HepG2 (cell line): Measurements from ENCODE around the gene GPR62. TPM values are rescaled to one million over a fixed set of nuclear protein-coding genes. Genes with fewer than 3 reads are reported as not detected.

Experiments
- ATAC-seq: fragments of 200-7000 bp; cut with Tn5 transposase; 3 replicates; pipeline ENCODE4 v1.9.1; 2020; ENCODE audit warnings: mild to moderate bottlenecking, moderate library complexity
- BruUV-seq: library from RNA; stranded (reverse); fragments of 400-500 nt; replicated peaks from 2 replicates; lab custom pipeline; 2021; lab: Mats Ljungman, UMichigan
- CTCF ChIA-PET: fragments of 300-600 bp; formaldehyde crosslinking; extraction: SDS; loops from one replicate; lab custom pipeline; 2021; ENCODE audit warnings: low total read pairs, inconsistent platforms, low intra/inter-chr PET ratio; lab: Yijun Ruan, JAX
- POLR2A ChIA-PET: fragments of 350-600 bp; sonication (Branson Sonifier 250); formaldehyde crosslinking; loops from one replicate; lab custom pipeline; 2020; ENCODE audit warnings: antibody characterized with exemption, inconsistent platforms; lab: Yijun Ruan, JAX
- DNase-seq: peaks from one replicate; pipeline ENCODE4 v3.0.0-alpha.2; 2015; ENCODE audit warnings: low spot score
- FAIRE-seq: peaks from 3 replicates; lab custom pipeline; 2011; peaks lifted over from hg19 to GRCh38; lab: Jason Lieb, UNC
- H2AFZ ChIP-seq: one replicate; pipeline ENCODE4 v1.6.1; 2011; ENCODE audit warnings: low read length, inconsistent platforms
- H3K27ac ChIP-seq: fragments of 300-600 bp; 3 replicates; pipeline ENCODE4 v1.8.0; 2011; ENCODE audit warnings: mixed run types, mild to moderate bottlenecking, mixed read lengths, low read length, inconsistent platforms; ENCODE audit not compliant: insufficient read depth; ENCODE audit errors: extremely low read length
- H3K27me3 ChIP-seq, 2 experiments: fragments of 200-600 bp in 1 of 2; 2 replicates in 1 of 2; 3 replicates in 1 of 2; pipeline versions ENCODE4 v1.6.0 to v1.8.0; 2011; ENCODE audit warnings: low read length in 2 of 2, mild to moderate bottlenecking in 2 of 2, moderate library complexity in 2 of 2, inconsistent platforms in 1 of 2; ENCODE audit not compliant: insufficient read depth in 2 of 2, control insufficient read depth in 1 of 2
- H3K36me3 ChIP-seq, 2 experiments: fragments of 200-600 bp in 1 of 2; replicated peaks in 1 of 2; 2 replicates in 1 of 2; 3 replicates in 1 of 2; pipeline versions ENCODE4 v1.5.1 to v1.8.0; 2011; ENCODE audit warnings: low read length in 2 of 2, inconsistent platforms in 1 of 2; ENCODE audit not compliant: insufficient read depth in 2 of 2, control insufficient read depth in 1 of 2
- H3K4me1 ChIP-seq: 2 replicates; pipeline ENCODE4 v1.5.1; 2012; ENCODE audit warnings: low read length, inconsistent platforms; ENCODE audit not compliant: insufficient read depth
- H3K4me2 ChIP-seq: 2 replicates; pipeline ENCODE4 v1.6.0; 2011; ENCODE audit warnings: low read depth, low read length, inconsistent platforms
- H3K4me3 ChIP-seq, 3 experiments: fragments of 200-600 bp in 1 of 3; sonication (generic), shearing (Covaris generic) in 1 of 3; replicated peaks in 1 of 3; 2 replicates each; pipeline ENCODE4 v1.5.1; 2011 to 2016; ENCODE audit warnings: low read length in 3 of 3, inconsistent platforms in 2 of 3, low read depth in 2 of 3, mild to moderate bottlenecking in 2 of 3, control low read depth in 1 of 3, mixed read lengths in 1 of 3; ENCODE audit not compliant: insufficient read depth in 1 of 3
- H3K79me2 ChIP-seq: one replicate; pipeline ENCODE4 v1.6.1; 2011; ENCODE audit warnings: low read length, inconsistent platforms; ENCODE audit not compliant: insufficient read depth
- H3K9ac ChIP-seq: 2 replicates; pipeline ENCODE4 v1.6.0; 2011; ENCODE audit warnings: mild to moderate bottlenecking, low read depth, low read length, inconsistent platforms; ENCODE audit not compliant: insufficient read depth
- H3K9me3 ChIP-seq: 2 replicates; pipeline ENCODE4 v1.5.1; 2012; ENCODE audit warnings: mild to moderate bottlenecking, low read length
- H4K20me1 ChIP-seq: 2 replicates; pipeline ENCODE4 v1.6.0; 2011; ENCODE audit warnings: inconsistent platforms, mild to moderate bottlenecking, low read length, moderate library complexity; ENCODE audit not compliant: insufficient read depth
- LRRFIP1 ChIP-seq: sonication (generic); formaldehyde crosslinking; conservative IDR thresholded peaks from 2 replicates; pipeline ENCODE4 v1.4.0; 2020; ENCODE audit warnings: missing genetic modification reagents
- NFAT5 ChIP-seq: sonication (generic); formaldehyde crosslinking; IDR thresholded peaks from 2 replicates; pipeline ENCODE4 v1.4.0; 2020; ENCODE audit warnings: missing genetic modification reagents
- ZNF446 ChIP-seq: sonication (generic); formaldehyde crosslinking; IDR thresholded peaks from 2 replicates; pipeline ENCODE4 v1.5.0; 2020; ENCODE audit warnings: mild to moderate bottlenecking, missing genetic modification reagents
- ZSCAN22 ChIP-seq: sonication (generic); formaldehyde crosslinking; IDR thresholded peaks from 2 replicates; pipeline ENCODE4 v1.4.0; 2020; ENCODE audit warnings: mild to moderate bottlenecking, missing genetic modification reagents
- WGBS: methylation state at CpG from one replicate; pipeline ENCODE4 v1.1.6; 2017; ENCODE audit warnings: low lambda C conversion rate; 5-methylcytosine and 5-hydroxymethylcytosine counted together
- in situ Hi-C: cut with HindIII; loops from 2 replicates; pipeline ENCODE4 v1.10.0; 2017; ENCODE audit warnings: low pct_unique_long_range_greater_than_20kb; ENCODE audit not compliant: extremely low pct_ligation_motif_present
- intact Hi-C: fragments of 100-400 bp; cut with micrococcal nuclease; formaldehyde crosslinking; loops from one replicate; pipeline ENCODE4 v1.10.0; 2022; ENCODE audit not compliant: unreplicated experiment
- polyA plus RNA-seq, 8 experiments: library from polyadenylated mRNA; depleted of rRNA in 3 of 8; stranded (reverse) in 7 of 8; unstranded in 1 of 8; fragments of >200 nt; fragmentation: Illumina TruSeq in 4 of 8; extraction: Trizol in 4 of 8; gene quantifications; 2 replicates each; pipeline versions ENCODE4 v1.2.1 to v1.2.3, GENCODE V29; 2011 to 2016; ENCODE audit warnings: low read depth in 4 of 8, missing spikeins in 1 of 8, mixed read lengths in 1 of 8; ENCODE audit not compliant: insufficient read depth in 1 of 8
- total RNA-seq, 5 experiments: library from RNA; depleted of rRNA; stranded (reverse); fragments of >200 nt; fragmentation: Illumina TruSeq; extraction: Trizol; gene quantifications; 2 replicates each; pipeline ENCODE4 v1.2.3, GENCODE V29; 2016; ENCODE audit warnings: low read depth in 1 of 5

GPR62 gene
- total and polyA plus RNA-seq, 2 of the 13 experiments (the other 11 are each of a cell fraction or from before 2014, with no cell fraction given), result not detected

- BruUV-seq, result no TSS peak
- Histone ChIP-seq H4K20me1 (no peaks in the 10 kb centered on the region), H3K27me3 (no peaks in the 10 kb centered on the region), H2AFZ (no peak overlapping the region), H3K4me3 (no peak overlapping the region), H3K9me3 (no peaks in the 10 kb centered on the region), H3K27ac (no peak overlapping the region), H3K9ac (no peak overlapping the region), H3K4me2 (no peak overlapping the region), H3K36me3 (peaks cover 2 to 9% of the 10 kb centered on the region in 2 experiments; a peak in 4 of 5 replicates), H3K4me1 (peaks cover 75% of the 10 kb centered on the region), H3K79me2 (peaks cover 3% of the 10 kb centered on the region)
- CTCF ChIA-PET, result no interaction called here
- no peak for DNase-seq
- in situ Hi-C loops, result no loop called here
- FAIRE-seq, result no peak
- 100% methylated on average over 1 of the region's 4 CpGs for WGBS
- TF ChIP-seq NFAT5 (CRISPR knock-in tag) (no peak), ZNF446 (CRISPR knock-in tag) (no peak), ZSCAN22 (no peak), LRRFIP1 (CRISPR knock-in tag) (no peak)
- ATAC-seq, result no peak
- intact Hi-C loops, result no loop called here
- POLR2A ChIA-PET, result interaction anchor here (0.7 to 6.8 kb wide), 3 partner anchors 12 to 22 kb away, joined by 3 to 59 read pairs (median 7); partner anchors contain the start of genes ACY1 and PARP3
These were observed 9.3 kb downstream of the GPR62 start for GRCh38 chr3:51964521-51964920.
